Measurements from ENCODE around the gene CALHM4.

The CALHM4 gene

DNA sequence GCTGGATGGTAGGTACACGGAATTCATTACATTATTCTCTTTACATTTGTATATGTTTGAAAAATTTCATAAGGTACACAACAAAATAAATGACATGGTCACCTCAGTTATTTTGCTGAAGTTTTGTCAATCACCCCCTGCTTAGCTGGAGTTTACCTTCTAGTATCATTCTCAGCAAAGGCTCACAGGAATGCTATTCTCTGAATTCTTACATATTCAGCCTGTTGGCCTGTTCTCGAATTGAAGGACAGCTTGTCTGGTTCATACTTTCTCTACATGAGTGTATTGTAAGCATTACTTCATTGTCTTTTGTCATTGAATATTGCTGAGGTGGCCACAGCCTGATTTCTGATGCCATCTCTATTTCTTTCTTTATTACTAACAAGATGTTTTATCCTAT is 29.3 kb upstream of the CALHM4 start:
- Histone ChIP-seq H3K4me1 (ENCODE audit: insufficient read depth, low read length) (no peaks in the 10 kb centered on the region), H3K27ac (ENCODE audit: low read depth, low read length) (no peak overlapping the region), H3K27me3 (ENCODE audit: control insufficient read depth in 1 of 2, insufficient read depth in 2 of 2, low read length in 2 of 2) (no peaks in the 10 kb centered on the region), H3K4me3 (ENCODE audit: low read depth in 1 of 2, low read length in 2 of 2) (no peak overlapping the region), H3K36me3 (ENCODE audit: insufficient read depth, low read length) (no peaks in the 10 kb centered on the region), H3K9me3 (ENCODE audit: low read length) (no peaks in the 10 kb centered on the region), H3K9ac (ENCODE audit: low read length) (no peak overlapping the region)

DNA sequence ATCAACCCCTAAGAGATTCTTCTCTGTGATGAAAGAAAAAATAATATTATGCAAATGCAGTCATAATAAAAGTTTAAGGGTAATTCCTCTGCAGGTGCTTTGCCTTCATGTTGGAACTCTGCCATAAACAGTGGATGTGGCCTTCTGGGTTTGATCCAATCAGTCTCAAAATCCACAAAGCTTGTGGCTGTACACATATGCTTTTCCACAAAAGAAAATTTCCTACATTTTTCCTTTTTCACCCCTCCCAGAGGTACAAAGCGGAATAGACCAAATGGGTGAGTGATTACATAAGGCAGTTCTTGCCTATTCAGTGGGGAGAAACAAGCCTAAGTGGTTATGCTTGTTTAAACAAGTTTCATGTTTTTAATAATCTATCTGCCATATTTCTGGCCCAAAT is 25.4 kb upstream of the CALHM4 start:
- H3K36me3 ChIP-seq (ENCODE audit: insufficient read depth, low read length) = no peaks in the 10 kb centered on the region
- H3K27me3 ChIP-seq (ENCODE audit: control insufficient read depth in 1 of 2, insufficient read depth in 2 of 2, low read length in 2 of 2) = no peaks in the 10 kb centered on the region
- no peaks in the 10 kb centered on the region for H3K4me1 ChIP-seq (ENCODE audit: insufficient read depth, low read length)
- H3K27ac ChIP-seq (ENCODE audit: low read depth, low read length) = no peak overlapping the region
- H3K9ac ChIP-seq (ENCODE audit: low read length) = no peak overlapping the region
- no peak overlapping the region for H3K4me3 ChIP-seq (ENCODE audit: low read depth in 1 of 2, low read length in 2 of 2)
- H3K9me3 ChIP-seq (ENCODE audit: low read length) = no peaks in the 10 kb centered on the region

- Histone ChIP-seq H3K27ac (ENCODE audit: low read depth, low read length) (no peak overlapping the region), H3K4me1 (ENCODE audit: insufficient read depth, low read length) (no peaks in the 10 kb centered on the region), H3K27me3 (ENCODE audit: control insufficient read depth in 1 of 2, insufficient read depth in 2 of 2, low read length in 2 of 2) (no peaks in the 10 kb centered on the region), H3K36me3 (ENCODE audit: insufficient read depth, low read length) (no peaks in the 10 kb centered on the region), H3K9ac (ENCODE audit: low read length) (no peak overlapping the region), H3K4me3 (ENCODE audit: low read depth in 1 of 2, low read length in 2 of 2) (no peak overlapping the region), H3K9me3 (ENCODE audit: low read length) (no peaks in the 10 kb centered on the region)
Measured at GRCh38 chr6:116528780-116529179, 24.8 kb upstream of the CALHM4 start.

- Histone ChIP-seq H3K9me3 (ENCODE audit: low read length) (no peaks in the 10 kb centered on the region), H3K36me3 (ENCODE audit: insufficient read depth, low read length) (no peaks in the 10 kb centered on the region), H3K27me3 (ENCODE audit: control insufficient read depth in 1 of 2, insufficient read depth in 2 of 2, low read length in 2 of 2) (no peaks in the 10 kb centered on the region), H3K4me3 (ENCODE audit: low read depth in 1 of 2, low read length in 2 of 2) (no peak overlapping the region), H3K27ac (ENCODE audit: low read depth, low read length) (no peak overlapping the region), H3K9ac (ENCODE audit: low read length) (no peak overlapping the region), H3K4me1 (ENCODE audit: insufficient read depth, low read length) (no peaks in the 10 kb centered on the region)
Measured at GRCh38 chr6:116529466-116530290, 23.9 kb upstream of the CALHM4 start.

DNA sequence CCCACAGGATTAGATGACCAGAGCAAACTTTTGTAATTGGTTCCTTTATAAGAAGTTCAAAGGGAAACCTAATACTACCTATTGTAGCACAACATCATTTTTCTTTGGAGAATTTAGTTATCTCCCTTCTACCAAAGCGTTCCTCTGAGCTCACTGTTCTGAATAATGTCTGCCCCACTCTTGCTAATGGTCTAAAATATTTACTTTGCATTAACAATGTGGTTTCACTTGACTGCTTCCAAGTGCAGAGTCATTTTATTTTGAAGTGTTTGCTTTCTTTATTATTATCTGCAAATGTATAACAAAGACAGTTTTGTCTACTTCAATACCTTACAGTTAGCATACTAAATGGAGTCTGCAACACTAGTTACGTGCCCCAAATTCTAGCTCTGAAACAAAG is 23.1 kb upstream of the CALHM4 start:
- Histone ChIP-seq H3K4me1 (ENCODE audit: insufficient read depth, low read length) (no peaks in the 10 kb centered on the region), H3K27ac (ENCODE audit: low read depth, low read length) (no peak overlapping the region)

DNA sequence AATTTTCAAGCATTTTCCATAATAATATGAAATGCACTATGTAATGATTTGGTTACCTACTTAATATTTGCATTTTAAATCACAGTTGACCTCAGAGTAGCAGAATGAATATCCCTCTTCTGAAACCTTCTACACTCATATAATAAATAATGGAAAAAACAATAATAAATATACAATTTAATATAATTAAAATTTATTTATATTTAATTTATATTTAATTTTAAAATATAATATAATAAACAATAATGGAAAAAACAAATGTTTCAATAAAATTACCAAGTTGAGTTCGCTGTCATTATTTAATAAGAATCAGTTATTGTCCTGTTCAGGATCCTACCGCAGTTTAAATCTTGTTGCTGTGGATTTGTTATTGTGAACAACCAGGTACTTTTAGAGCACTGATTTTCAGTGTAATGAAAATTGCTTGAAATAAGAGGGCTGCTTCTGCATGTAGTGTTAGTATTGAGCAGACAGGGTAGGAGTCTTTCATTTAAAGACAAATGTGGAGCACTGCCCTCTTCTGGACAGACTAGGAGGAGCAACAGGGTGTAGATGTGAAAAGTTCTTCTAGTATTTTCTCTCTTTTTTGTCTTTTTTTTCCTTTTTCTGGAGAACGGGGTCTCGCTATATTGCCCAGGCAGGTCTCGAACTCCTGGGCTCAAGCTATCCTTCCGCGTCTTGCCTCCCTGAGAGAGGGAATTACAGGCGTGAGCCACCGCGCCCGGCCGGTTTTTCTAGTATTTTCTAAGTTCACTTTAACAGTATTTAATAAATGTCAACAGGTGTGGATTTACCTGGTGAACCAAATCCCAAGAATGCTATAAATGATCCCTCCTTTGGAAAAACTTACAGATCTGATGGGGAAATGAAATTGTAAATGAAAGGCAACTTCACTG is 21.6 kb upstream of the CALHM4 start:
- no peak overlapping the region for H3K9ac ChIP-seq (ENCODE audit: low read length)
- H3K36me3 ChIP-seq (ENCODE audit: insufficient read depth, low read length) = no peaks in the 10 kb centered on the region
- H3K4me3 ChIP-seq (ENCODE audit: low read depth in 1 of 2, low read length in 2 of 2) = no peak overlapping the region

More for the DNA sequence above, 23.1 kb upstream of the CALHM4 start:
- Histone ChIP-seq H3K36me3 (ENCODE audit: insufficient read depth, low read length) (no peaks in the 10 kb centered on the region), H3K9me3 (ENCODE audit: low read length) (no peaks in the 10 kb centered on the region), H3K4me3 (ENCODE audit: low read depth in 1 of 2, low read length in 2 of 2) (no peak overlapping the region), H3K9ac (ENCODE audit: low read length) (no peak overlapping the region), H3K27me3 (ENCODE audit: control insufficient read depth in 1 of 2, insufficient read depth in 2 of 2, low read length in 2 of 2) (no peaks in the 10 kb centered on the region)

DNA sequence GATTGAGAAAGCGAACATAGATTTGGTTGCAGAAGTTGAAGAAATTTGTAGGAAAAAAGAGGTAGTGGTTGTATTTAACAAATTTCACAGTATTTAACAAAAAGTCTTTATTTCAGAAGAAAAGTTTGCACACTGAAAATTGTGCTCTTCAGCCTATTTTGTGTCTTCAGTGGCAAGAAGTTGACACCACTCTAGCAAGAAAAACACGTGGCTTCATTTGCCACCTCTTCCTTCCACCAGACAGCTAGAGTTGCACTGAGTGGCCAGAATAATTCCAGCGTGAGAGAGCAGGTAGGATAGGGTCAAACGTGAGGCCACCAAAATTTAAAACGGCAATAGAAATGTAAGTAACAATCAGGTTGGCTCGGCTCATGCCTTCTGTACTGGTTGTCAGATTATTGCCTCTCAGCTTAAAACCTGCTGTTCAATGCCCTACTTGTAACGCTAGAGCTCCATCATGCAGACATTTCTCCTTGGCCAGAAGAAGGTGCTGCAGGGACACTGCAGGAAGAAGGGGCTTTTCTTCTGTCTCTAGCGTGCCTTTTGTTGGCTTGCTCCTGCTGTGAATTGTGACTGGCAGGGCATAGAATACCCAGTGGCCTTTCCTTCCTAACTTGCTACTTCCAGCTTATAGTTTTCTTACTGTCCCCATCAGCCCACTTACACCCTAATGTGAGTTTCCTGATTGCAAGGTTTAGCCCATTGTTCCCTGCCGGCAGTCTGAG is 20.2 kb upstream of the CALHM4 start:
- Histone ChIP-seq H3K9me3 (ENCODE audit: low read length) (no peaks in the 10 kb centered on the region), H3K4me1 (ENCODE audit: insufficient read depth, low read length) (no peaks in the 10 kb centered on the region), H3K27me3 (ENCODE audit: control insufficient read depth in 1 of 2, insufficient read depth in 2 of 2, low read length in 2 of 2) (no peaks in the 10 kb centered on the region), H3K36me3 (ENCODE audit: insufficient read depth, low read length) (no peaks in the 10 kb centered on the region), H3K9ac (ENCODE audit: low read length) (no peak overlapping the region), H3K27ac (ENCODE audit: low read depth, low read length) (no peak overlapping the region), H3K4me3 (ENCODE audit: low read depth in 1 of 2, low read length in 2 of 2) (no peak overlapping the region)

More for the DNA sequence above, 21.6 kb upstream of the CALHM4 start:
- Histone ChIP-seq H3K4me1 (ENCODE audit: insufficient read depth, low read length) (no peaks in the 10 kb centered on the region), H3K27ac (ENCODE audit: low read depth, low read length) (no peak overlapping the region), H3K9me3 (ENCODE audit: low read length) (no peaks in the 10 kb centered on the region), H3K27me3 (ENCODE audit: control insufficient read depth in 1 of 2, insufficient read depth in 2 of 2, low read length in 2 of 2) (no peaks in the 10 kb centered on the region)

DNA sequence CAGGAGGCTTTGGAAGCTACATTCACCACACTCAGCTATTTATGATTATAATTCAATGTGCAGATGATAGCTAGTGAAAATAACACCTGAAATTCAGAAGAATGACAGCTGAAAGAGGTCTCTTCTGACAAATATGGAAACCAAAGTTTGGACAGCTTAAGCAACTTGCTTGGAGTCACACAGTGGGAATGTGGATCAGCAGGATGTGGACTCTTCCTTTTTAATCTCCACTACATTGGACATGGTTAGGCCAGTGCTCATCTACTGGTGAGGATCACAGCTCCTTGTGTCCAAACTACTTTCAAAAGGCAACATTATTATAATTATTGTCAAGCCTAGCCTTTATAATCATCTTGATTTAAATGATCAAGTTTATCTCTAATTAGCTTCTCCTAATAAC is 18.4 kb upstream of the CALHM4 start:
- H3K36me3 ChIP-seq (ENCODE audit: insufficient read depth, low read length) = no peaks in the 10 kb centered on the region
- no peaks in the 10 kb centered on the region for H3K4me1 ChIP-seq (ENCODE audit: insufficient read depth, low read length)
- no peak overlapping the region for H3K27ac ChIP-seq (ENCODE audit: low read depth, low read length)
- no peaks in the 10 kb centered on the region for H3K27me3 ChIP-seq (ENCODE audit: control insufficient read depth in 1 of 2, insufficient read depth in 2 of 2, low read length in 2 of 2)
- H3K9me3 ChIP-seq (ENCODE audit: low read length) = no peaks in the 10 kb centered on the region
- H3K9ac ChIP-seq (ENCODE audit: low read length) = no peak overlapping the region
- H3K4me3 ChIP-seq (ENCODE audit: low read depth in 1 of 2, low read length in 2 of 2) = no peak overlapping the region

GRCh38 chr6:116536216-116536621 is 17.3 kb upstream of the CALHM4 start:
- H3K9ac ChIP-seq (ENCODE audit: low read length) = no peak overlapping the region
- H3K27me3 ChIP-seq (ENCODE audit: control insufficient read depth in 1 of 2, insufficient read depth in 2 of 2, low read length in 2 of 2) = no peaks in the 10 kb centered on the region
- H3K4me1 ChIP-seq (ENCODE audit: insufficient read depth, low read length) = no peaks in the 10 kb centered on the region
- no peaks in the 10 kb centered on the region for H3K36me3 ChIP-seq (ENCODE audit: insufficient read depth, low read length)
- no peak overlapping the region for H3K4me3 ChIP-seq (ENCODE audit: low read depth in 1 of 2, low read length in 2 of 2)
- no peaks in the 10 kb centered on the region for H3K9me3 ChIP-seq (ENCODE audit: low read length)
- H3K27ac ChIP-seq (ENCODE audit: low read depth, low read length) = no peak overlapping the region

DNA sequence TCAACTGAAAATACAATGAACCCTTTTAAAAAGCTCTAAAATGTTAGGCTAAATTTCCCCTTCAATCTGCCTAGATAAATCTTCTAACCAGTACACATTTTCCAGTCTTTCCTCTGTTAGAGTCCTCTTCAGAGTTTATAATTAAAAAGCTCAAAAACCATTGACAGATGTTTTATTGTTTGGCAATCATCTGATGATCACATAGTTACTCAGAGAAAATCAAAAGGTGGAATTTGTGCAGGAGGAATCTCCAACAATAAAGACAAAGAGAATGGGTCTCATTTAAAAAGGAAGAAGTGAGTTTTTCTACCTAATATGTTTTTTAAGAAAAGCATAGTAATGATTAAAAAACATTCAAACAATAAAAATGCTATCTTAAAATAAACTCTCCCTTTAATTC is 11.1 kb upstream of the CALHM4 start:
- Histone ChIP-seq H3K4me3 (ENCODE audit: low read depth in 1 of 2, low read length in 2 of 2) (no peak overlapping the region), H3K27me3 (ENCODE audit: control insufficient read depth in 1 of 2, insufficient read depth in 2 of 2, low read length in 2 of 2) (no peaks in the 10 kb centered on the region), H3K9ac (ENCODE audit: low read length) (no peak overlapping the region), H3K4me1 (ENCODE audit: insufficient read depth, low read length) (no peaks in the 10 kb centered on the region), H3K9me3 (ENCODE audit: low read length) (no peaks in the 10 kb centered on the region), H3K27ac (ENCODE audit: low read depth, low read length) (no peak overlapping the region), H3K36me3 (ENCODE audit: insufficient read depth, low read length) (no peaks in the 10 kb centered on the region)

GRCh38 chr6:116543149-116543548 is 10.4 kb upstream of the CALHM4 start:
- no peaks in the 10 kb centered on the region for H3K36me3 ChIP-seq (ENCODE audit: insufficient read depth, low read length)
- H3K4me1 ChIP-seq (ENCODE audit: insufficient read depth, low read length) = no peaks in the 10 kb centered on the region
- H3K27me3 ChIP-seq (ENCODE audit: control insufficient read depth in 1 of 2, insufficient read depth in 2 of 2, low read length in 2 of 2) = no peaks in the 10 kb centered on the region
- no peaks in the 10 kb centered on the region for H3K9me3 ChIP-seq (ENCODE audit: low read length)
- no peak overlapping the region for H3K27ac ChIP-seq (ENCODE audit: low read depth, low read length)
- no peak overlapping the region for H3K9ac ChIP-seq (ENCODE audit: low read length)
- no peak overlapping the region for H3K4me3 ChIP-seq (ENCODE audit: low read depth in 1 of 2, low read length in 2 of 2)
